HepG2 (cell line): ENCODE measurements around the gene ABCC1. TPM values are rescaled to one million over a fixed set of nuclear protein-coding genes. Genes with fewer than 3 reads are reported as not detected.

Source experiments
- ARID4A ChIP-seq: sonication (generic); formaldehyde crosslinking; IDR thresholded peaks from 2 replicates; pipeline ENCODE4 v1.5.0; 2020; ENCODE audit warnings: mild to moderate bottlenecking, missing genetic modification reagents, borderline replicate concordance
- ETV5 ChIP-seq: IDR thresholded peaks from 2 replicates; pipeline ENCODE4 v1.6.1; 2018; ENCODE audit warnings: missing biosample characterization, missing genetic modification reagents, inconsistent platforms, borderline replicate concordance
- GABPB1 ChIP-seq: IDR thresholded peaks from 2 replicates; pipeline ENCODE4 v1.6.1; 2016; ENCODE audit warnings: mild to moderate bottlenecking, missing genetic modification reagents, moderate library complexity, missing compliant biosample characterization
- HIC2 ChIP-seq: sonication (generic); formaldehyde crosslinking; IDR thresholded peaks from 2 replicates; pipeline ENCODE4 v1.9.0; 2022; ENCODE audit warnings: low read depth, missing genetic modification reagents
- HIVEP1 ChIP-seq: sonication (generic); formaldehyde crosslinking; IDR thresholded peaks from 2 replicates; pipeline ENCODE4 v1.4.0; 2020; ENCODE audit warnings: mild to moderate bottlenecking, missing genetic modification reagents
- HNRNPL ChIP-seq: fragments of 200-400 bp; formaldehyde crosslinking; IDR thresholded peaks from 2 replicates; pipeline ENCODE4 v1.6.1; 2017; ENCODE audit warnings: mild to moderate bottlenecking, low read depth, low read length
- MED8 ChIP-seq: sonication (generic); formaldehyde crosslinking; IDR thresholded peaks from 2 replicates; pipeline ENCODE4 v1.8.1; 2023; ENCODE audit warnings: mild to moderate bottlenecking, missing genetic modification reagents; ENCODE audit not compliant: insufficient replicate concordance
- MYC ChIP-seq: sonication (generic); formaldehyde crosslinking; IDR thresholded peaks from 2 replicates; pipeline ENCODE4 v1.9.0; 2021; ENCODE audit warnings: missing genetic modification reagents, borderline replicate concordance
- ONECUT2 ChIP-seq: sonication (generic); formaldehyde crosslinking; IDR thresholded peaks from 2 replicates; pipeline ENCODE4 v1.4.0; 2020; ENCODE audit warnings: missing genetic modification reagents
- PAX8 ChIP-seq: sonication (generic); formaldehyde crosslinking; IDR thresholded peaks from 2 replicates; pipeline ENCODE4 v1.8.0; 2022; ENCODE audit warnings: mild to moderate bottlenecking, missing genetic modification reagents, borderline replicate concordance
- SPEN ChIP-seq: sonication (generic); formaldehyde crosslinking; IDR thresholded peaks from 2 replicates; pipeline ENCODE4 v1.5.1; 2020; ENCODE audit warnings: low read depth, mild to moderate bottlenecking, missing genetic modification reagents
- ZBTB38 ChIP-seq: sonication (generic); formaldehyde crosslinking; IDR thresholded peaks from 2 replicates; pipeline ENCODE4 v1.5.1; 2020; ENCODE audit warnings: mild to moderate bottlenecking, missing genetic modification reagents
- ZBTB7B ChIP-seq: sonication (generic); formaldehyde crosslinking; IDR thresholded peaks from 2 replicates; pipeline ENCODE4 v1.4.0; 2020; ENCODE audit warnings: missing genetic modification reagents
- ZFP1 ChIP-seq: IDR thresholded peaks from 2 replicates; pipeline ENCODE4 v1.6.1; 2016
- ZFX ChIP-seq: sonication (generic); formaldehyde crosslinking; IDR thresholded peaks from 2 replicates; pipeline ENCODE4 v1.4.0; 2020; ENCODE audit warnings: mild to moderate bottlenecking, low read depth, missing genetic modification reagents, moderate library complexity
- ZNF12 ChIP-seq: sonication (generic); formaldehyde crosslinking; IDR thresholded peaks from 2 replicates; pipeline ENCODE4 v1.5.0; 2020; ENCODE audit warnings: missing genetic modification reagents
- ZNF570 ChIP-seq: sonication (generic); formaldehyde crosslinking; IDR thresholded peaks from 2 replicates; pipeline ENCODE4 v1.4.0; 2020; ENCODE audit warnings: mild to moderate bottlenecking, missing genetic modification reagents, borderline replicate concordance
- ZNF772 ChIP-seq: sonication (generic); formaldehyde crosslinking; IDR thresholded peaks from 2 replicates; pipeline ENCODE4 v1.5.0; 2020; ENCODE audit warnings: mild to moderate bottlenecking, missing genetic modification reagents
- ZNF782 ChIP-seq: sonication (generic); formaldehyde crosslinking; IDR thresholded peaks from 2 replicates; pipeline ENCODE4 v1.4.0; 2020; ENCODE audit warnings: missing genetic modification reagents, mild to moderate bottlenecking, borderline replicate concordance
- ZSCAN29 ChIP-seq: sonication (generic); formaldehyde crosslinking; conservative IDR thresholded peaks from 2 replicates; pipeline ENCODE4 v1.4.0; 2020; ENCODE audit warnings: mild to moderate bottlenecking, missing genetic modification reagents
- polyA plus RNA-seq, 8 experiments: library from polyadenylated mRNA; depleted of rRNA in 3 of 8; stranded (reverse) in 7 of 8; unstranded in 1 of 8; fragments of >200 nt; fragmentation: Illumina TruSeq in 4 of 8; extraction: Trizol in 4 of 8; gene quantifications; 2 replicates each; pipeline versions ENCODE4 v1.2.1 to v1.2.3, GENCODE V29; 2011 to 2016; ENCODE audit warnings: low read depth in 4 of 8, missing spikeins in 1 of 8, mixed read lengths in 1 of 8; ENCODE audit not compliant: insufficient read depth in 1 of 8
- total RNA-seq, 5 experiments: library from RNA; depleted of rRNA; stranded (reverse); fragments of >200 nt; fragmentation: Illumina TruSeq; extraction: Trizol; gene quantifications; 2 replicates each; pipeline ENCODE4 v1.2.3, GENCODE V29; 2016; ENCODE audit warnings: low read depth in 1 of 5
- TF ChIP-seq, protein P1 (sequence below): sonication (generic); formaldehyde crosslinking; IDR thresholded peaks from 2 replicates; pipeline ENCODE4 v1.5.0; 2020; ENCODE audit warnings: mild to moderate bottlenecking, missing genetic modification reagents

Gene ABCC1
- total and polyA plus RNA-seq, 2 of the 13 experiments (the other 11 are each of a cell fraction or from before 2014, with no cell fraction given) = 13.0 to 30.6 TPM

- TF ChIP-seq ZNF782 (CRISPR knock-in tag) (0 out of 2 replicates have a peak, but pooled peaks have one; percentile 75), MED8 (CRISPR knock-in tag) (no peak), HIVEP1 (CRISPR knock-in tag) (peak; percentile 38), GABPB1 (CRISPR knock-in tag) (0 out of 2 replicates have a peak, but pooled peaks have one; percentile 15), ZNF12 (CRISPR knock-in tag) (0 out of 2 replicates have a peak, but pooled peaks have one; percentile 7), ZNF772 (peak; percentile 75; the same call in 1 of the 2 replicates), ZBTB38 (peak; percentile 75), ZBTB7B (peak; percentile 14), ZFP1 (CRISPR knock-in tag) (no peak), ZNF570 (CRISPR knock-in tag) (no peak), SPEN (CRISPR knock-in tag) (0 out of 2 replicates have a peak, but pooled peaks have one; percentile 46), ARID4A (CRISPR knock-in tag) (0 out of 2 replicates have a peak, but pooled peaks have one; percentile 24), HIC2 (CRISPR knock-in tag) (peak; percentile 51), ZFX (CRISPR knock-in tag) (0 out of 2 replicates have a peak, but pooled peaks have one; percentile 67), HNRNPL (peak; percentile 88), MYC (CRISPR knock-in tag) (0 out of 2 replicates have a peak, but pooled peaks have one; percentile 49), ZSCAN29 (CRISPR knock-in tag) (0 out of 2 replicates have a peak, but pooled peaks have one; percentile 64), ETV5 (no peak), ONECUT2 (CRISPR knock-in tag) (no peak), PAX8 (CRISPR knock-in tag) (no peak)
- TF ChIP-seq, protein P1, sequence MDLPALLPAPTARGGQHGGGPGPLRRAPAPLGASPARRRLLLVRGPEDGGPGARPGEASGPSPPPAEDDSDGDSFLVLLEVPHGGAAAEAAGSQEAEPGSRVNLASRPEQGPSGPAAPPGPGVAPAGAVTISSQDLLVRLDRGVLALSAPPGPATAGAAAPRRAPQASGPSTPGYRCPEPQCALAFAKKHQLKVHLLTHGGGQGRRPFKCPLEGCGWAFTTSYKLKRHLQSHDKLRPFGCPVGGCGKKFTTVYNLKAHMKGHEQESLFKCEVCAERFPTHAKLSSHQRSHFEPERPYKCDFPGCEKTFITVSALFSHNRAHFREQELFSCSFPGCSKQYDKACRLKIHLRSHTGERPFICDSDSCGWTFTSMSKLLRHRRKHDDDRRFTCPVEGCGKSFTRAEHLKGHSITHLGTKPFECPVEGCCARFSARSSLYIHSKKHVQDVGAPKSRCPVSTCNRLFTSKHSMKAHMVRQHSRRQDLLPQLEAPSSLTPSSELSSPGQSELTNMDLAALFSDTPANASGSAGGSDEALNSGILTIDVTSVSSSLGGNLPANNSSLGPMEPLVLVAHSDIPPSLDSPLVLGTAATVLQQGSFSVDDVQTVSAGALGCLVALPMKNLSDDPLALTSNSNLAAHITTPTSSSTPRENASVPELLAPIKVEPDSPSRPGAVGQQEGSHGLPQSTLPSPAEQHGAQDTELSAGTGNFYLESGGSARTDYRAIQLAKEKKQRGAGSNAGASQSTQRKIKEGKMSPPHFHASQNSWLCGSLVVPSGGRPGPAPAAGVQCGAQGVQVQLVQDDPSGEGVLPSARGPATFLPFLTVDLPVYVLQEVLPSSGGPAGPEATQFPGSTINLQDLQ = 0 out of 2 replicates have a peak, but pooled peaks have one; percentile 63
Observed at GRCh38 chr16:16150117-16150877, 200.9 kb downstream of the ABCC1 start (continued).
